ENCODE measurements around the gene ASPA. TPM values are rescaled to one million over a fixed set of nuclear protein-coding genes. Genes with fewer than 3 reads are reported as not detected.
A peak's percentile ranks its signal among the peaks of the same experiment; 100 is the strongest.

The ASPA gene
- total and polyA plus RNA-seq, 2 experiments from 2014 or later = 0.08 to 0.27 TPM

DNA sequence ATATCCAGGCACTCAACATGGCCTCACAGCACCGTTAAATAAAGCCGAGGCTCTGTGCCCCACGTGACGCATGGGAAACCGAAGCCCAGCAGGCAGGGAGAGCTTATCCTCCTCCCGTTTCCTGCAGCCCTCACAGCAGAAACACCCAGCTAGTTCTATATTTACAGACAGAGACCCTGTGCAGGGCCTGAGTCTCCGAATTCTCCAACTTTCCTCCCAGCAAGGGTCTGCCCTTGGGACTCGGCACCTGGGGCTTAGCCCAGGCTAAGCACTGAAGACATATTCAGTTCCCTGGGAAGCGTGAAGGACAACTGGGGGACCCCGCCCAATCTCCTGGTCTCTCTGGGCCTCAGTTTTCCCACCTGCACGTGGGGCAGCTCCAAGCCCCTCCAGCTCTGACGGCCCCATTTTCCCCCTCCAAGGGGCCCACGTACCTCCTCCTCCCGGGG lies 52.6 kb downstream of the ASPA start:
- H3K79me2 ChIP-seq = no peaks in the 10 kb centered on the region
- no peaks in the 10 kb centered on the region for H3K9me3 ChIP-seq (ENCODE audit: low read depth)
- no peak overlapping the region for H3K27ac ChIP-seq
- no peak for DNase-seq (ENCODE audit: low spot score)
- TF ChIP-seq, protein P1, sequence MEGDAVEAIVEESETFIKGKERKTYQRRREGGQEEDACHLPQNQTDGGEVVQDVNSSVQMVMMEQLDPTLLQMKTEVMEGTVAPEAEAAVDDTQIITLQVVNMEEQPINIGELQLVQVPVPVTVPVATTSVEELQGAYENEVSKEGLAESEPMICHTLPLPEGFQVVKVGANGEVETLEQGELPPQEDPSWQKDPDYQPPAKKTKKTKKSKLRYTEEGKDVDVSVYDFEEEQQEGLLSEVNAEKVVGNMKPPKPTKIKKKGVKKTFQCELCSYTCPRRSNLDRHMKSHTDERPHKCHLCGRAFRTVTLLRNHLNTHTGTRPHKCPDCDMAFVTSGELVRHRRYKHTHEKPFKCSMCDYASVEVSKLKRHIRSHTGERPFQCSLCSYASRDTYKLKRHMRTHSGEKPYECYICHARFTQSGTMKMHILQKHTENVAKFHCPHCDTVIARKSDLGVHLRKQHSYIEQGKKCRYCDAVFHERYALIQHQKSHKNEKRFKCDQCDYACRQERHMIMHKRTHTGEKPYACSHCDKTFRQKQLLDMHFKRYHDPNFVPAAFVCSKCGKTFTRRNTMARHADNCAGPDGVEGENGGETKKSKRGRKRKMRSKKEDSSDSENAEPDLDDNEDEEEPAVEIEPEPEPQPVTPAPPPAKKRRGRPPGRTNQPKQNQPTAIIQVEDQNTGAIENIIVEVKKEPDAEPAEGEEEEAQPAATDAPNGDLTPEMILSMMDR (IDR thresholded peaks at IDR 0.05; ENCODE audit: poor library complexity) = no peak
- TF ChIP-seq EZH2phosphoT487 (IDR thresholded peaks at IDR 0.05; ENCODE audit: low read depth, severe bottlenecking, unreplicated experiment) = no peak
- TF ChIP-seq EZH2 (IDR thresholded peaks at IDR 0.05; ENCODE audit: borderline replicate concordance) = no peak
- H3K9me2 ChIP-seq (replicated peaks; ENCODE audit: insufficient read depth) = no peaks in the 10 kb centered on the region
- no peaks in the 10 kb centered on the region for H3K27me3 ChIP-seq
- no peaks in the 10 kb centered on the region for H4K20me1 ChIP-seq (ENCODE audit: insufficient read depth, poor library complexity, severe bottlenecking)
- peaks cover 21% of the 10 kb centered on the region for H3K4me1 ChIP-seq (ENCODE audit: insufficient read depth)
- H2AFZ ChIP-seq = no peak overlapping the region
- H3K4me2 ChIP-seq = peak overlapping the region; percentile 28
- no peaks in the 10 kb centered on the region for H3K36me3 ChIP-seq (replicated peaks; ENCODE audit: insufficient read depth, low read depth)
- WGBS (ENCODE audit: low lambda C conversion rate, missing lambda C conversion rate) = 80% methylated on average over 14 of the region's 14 CpGs
- H3K4me3 ChIP-seq = no peak overlapping the region

DNA sequence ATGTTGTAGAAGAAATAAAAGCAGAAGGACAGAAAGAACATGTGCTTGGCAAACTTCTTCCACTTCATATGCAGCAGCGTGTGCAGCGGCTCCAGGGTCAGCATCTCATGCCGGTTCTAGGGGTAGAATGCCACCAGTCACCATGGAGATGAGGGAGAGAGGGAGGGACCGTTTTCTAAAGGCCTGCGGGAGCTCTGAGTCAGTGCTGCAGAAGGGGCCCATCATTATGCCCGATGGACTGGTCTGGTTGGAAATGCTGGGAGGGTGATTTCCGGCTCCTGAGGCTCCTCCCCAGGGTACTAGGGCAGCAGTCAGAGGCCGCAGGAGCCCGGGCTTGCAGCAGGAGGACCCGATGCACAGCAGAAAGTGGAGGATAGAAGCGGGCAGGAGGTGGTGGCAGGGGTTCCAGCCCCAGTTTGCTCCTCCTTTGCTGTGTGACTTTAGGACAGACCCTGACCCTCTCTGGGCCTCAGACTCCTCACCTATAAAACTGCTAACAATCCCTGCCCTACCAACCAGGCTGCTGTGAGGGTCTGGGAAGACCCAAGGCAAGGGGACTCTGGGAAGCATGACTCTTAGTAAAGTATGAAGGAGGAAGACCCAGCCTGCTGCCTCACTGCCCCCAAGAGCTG lies 53.2 kb downstream of the ASPA start:
- Histone ChIP-seq H3K4me2 (peak overlapping the region; percentile 56), H3K27ac (peak overlapping the region; percentile 68), H3K79me2 (no peaks in the 10 kb centered on the region), H3K9me3 (ENCODE audit: low read depth) (no peaks in the 10 kb centered on the region), H3K27me3 (no peaks in the 10 kb centered on the region), H2AFZ (no peak overlapping the region), H4K20me1 (ENCODE audit: insufficient read depth, poor library complexity, severe bottlenecking) (no peaks in the 10 kb centered on the region), H3K4me1 (ENCODE audit: insufficient read depth) (peaks cover 21% of the 10 kb centered on the region), H3K9me2 (replicated peaks; ENCODE audit: insufficient read depth) (no peaks in the 10 kb centered on the region), H3K36me3 (replicated peaks; ENCODE audit: insufficient read depth, low read depth) (no peaks in the 10 kb centered on the region), H3K4me3 (no peak overlapping the region)
- no peak for TF ChIP-seq EZH2phosphoT487 (IDR thresholded peaks at IDR 0.05; ENCODE audit: low read depth, severe bottlenecking, unreplicated experiment)
- DNase-seq (ENCODE audit: low spot score) = peak; percentile 73
- WGBS (ENCODE audit: low lambda C conversion rate, missing lambda C conversion rate) = 61% methylated on average over 11 of the region's 11 CpGs

DNA sequence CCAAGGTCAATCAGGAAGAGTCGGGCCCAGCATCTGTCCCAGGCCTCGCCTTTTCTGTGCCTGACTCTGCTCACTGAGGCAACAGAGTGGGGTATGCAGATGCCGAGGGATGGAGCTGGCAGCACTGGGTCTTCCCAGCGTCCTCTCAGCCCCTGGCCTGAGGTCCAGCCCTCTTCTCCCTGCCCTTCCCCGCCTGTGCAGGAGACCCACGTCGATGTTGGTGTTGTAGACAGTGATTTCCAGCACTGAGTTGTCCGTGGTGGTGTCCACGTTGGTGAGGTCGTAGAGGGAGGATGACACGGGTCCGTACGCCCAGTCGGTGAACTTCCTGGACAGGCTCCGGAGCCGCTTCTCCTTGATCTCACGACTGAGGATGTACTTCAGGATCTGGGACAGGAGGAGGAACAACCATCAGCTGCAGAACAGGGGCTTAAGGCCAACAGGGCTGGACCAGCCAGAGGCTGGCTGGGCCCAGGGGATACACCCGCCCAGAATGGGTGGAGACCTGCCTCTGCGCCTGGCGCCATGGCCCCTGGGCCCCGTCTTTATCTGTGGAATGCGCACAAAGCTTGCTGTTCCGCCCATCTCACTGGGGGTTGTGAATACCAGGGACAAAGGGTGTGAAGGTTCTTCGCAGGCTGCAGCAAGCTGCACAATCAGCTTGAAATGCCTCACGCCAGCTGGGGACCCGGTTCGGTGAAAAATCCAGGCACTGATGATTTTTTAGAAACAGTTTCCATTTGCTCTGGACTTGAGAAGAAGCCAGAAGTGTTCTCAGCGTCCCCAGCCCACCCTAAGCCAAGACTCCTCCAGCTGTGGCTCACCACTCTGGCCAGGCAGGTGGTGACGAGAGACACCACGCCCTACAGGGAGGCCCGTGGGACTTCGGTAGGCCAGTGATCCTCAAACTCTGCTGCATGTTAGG lies 54.3 kb downstream of the ASPA start:
- TF ChIP-seq EZH2 (IDR thresholded peaks at IDR 0.05; ENCODE audit: borderline replicate concordance) (no peak), EZH2phosphoT487 (IDR thresholded peaks at IDR 0.05; ENCODE audit: low read depth, severe bottlenecking, unreplicated experiment) (no peak)
- TF ChIP-seq, protein P1 (IDR thresholded peaks at IDR 0.05; ENCODE audit: poor library complexity) = no peak
- peaks cover 21% of the 10 kb centered on the region for H3K4me1 ChIP-seq (ENCODE audit: insufficient read depth)
- H3K9me3 ChIP-seq (ENCODE audit: low read depth) = no peaks in the 10 kb centered on the region
- no peaks in the 10 kb centered on the region for H3K36me3 ChIP-seq (replicated peaks; ENCODE audit: insufficient read depth, low read depth)
- H4K20me1 ChIP-seq (ENCODE audit: insufficient read depth, poor library complexity, severe bottlenecking) = no peaks in the 10 kb centered on the region
- peak overlapping the region; percentile 60 for H3K4me2 ChIP-seq
- H2AFZ ChIP-seq = peak overlapping the region; percentile 29
- H3K4me3 ChIP-seq = no peak overlapping the region
- 55% methylated on average over 32 of the region's 32 CpGs for WGBS (ENCODE audit: low lambda C conversion rate, missing lambda C conversion rate)
- H3K27ac ChIP-seq = peak overlapping the region; percentile 85
- H3K9me2 ChIP-seq (replicated peaks; ENCODE audit: insufficient read depth) = no peaks in the 10 kb centered on the region
- peak; percentile 81 for DNase-seq (ENCODE audit: low spot score)
- H3K27me3 ChIP-seq = no peaks in the 10 kb centered on the region
- no peaks in the 10 kb centered on the region for H3K79me2 ChIP-seq
